Stimulated activated CD8-positive, alpha-beta memory T cell treated with anti-CD3 and anti-CD28 coated beads, Interleukin-15, amount 100 ng/mL, for 4 hours (primary cell): ENCODE measurements around the gene NELFB.

ENCODE experiments used
- DNase-seq, 2 donors: peaks; one replicate each; pipeline ENCODE4 v3.0.0-alpha.2; 2020; ENCODE audit warnings: low read depth in 2 of 2

Gene NELFB

DNA sequence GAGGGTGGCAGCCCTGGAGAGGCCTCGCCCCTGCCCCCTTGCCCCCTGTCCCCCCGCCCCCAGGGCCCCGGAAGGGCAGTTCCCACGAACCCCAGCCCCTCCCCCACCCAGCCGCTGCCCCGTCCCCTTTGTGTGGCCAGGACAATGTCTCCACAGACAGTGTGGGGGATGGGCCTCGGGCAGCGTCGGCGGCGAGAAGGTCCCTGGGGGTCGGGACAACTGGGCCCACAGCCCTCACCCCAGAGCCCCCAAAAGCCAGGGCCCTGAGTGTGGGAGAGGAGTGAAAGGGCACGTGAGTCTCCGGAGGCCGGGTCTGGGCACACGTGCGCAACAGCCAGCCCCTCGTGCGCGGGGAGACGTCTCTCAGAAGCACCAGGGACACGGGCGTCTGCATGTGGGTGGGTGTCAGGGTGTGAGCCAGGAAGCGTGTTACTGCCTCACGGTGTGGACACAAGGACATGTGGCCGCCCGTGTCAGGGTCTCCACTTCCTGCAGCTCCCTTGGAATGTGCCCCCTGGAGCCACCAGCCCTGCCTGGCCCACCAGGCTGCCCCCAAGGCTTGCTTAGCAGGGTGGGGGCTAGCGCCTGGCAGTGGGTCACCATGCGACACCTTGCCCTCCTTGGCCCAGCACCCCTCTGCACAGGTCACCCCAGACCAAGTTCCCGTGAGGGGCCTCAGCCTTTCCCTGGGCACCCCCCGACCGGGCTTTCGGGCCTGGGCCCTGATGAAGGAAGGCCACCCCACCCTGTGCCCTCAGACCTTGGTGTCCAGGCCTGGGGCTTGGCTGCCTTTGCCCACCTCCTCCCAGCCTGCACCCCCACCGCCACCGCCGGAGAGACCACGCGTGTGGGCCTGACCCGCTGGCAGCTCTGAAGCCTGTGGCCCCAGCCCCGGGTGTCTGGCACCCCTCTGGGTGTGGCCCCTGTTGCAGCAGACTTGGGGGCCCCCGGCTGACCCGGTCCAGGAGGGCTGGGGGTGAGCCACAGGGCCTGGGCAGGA, 59.7 kb downstream of the NELFB start:
- no peak for DNase-seq

- no peak for DNase-seq
Measured at GRCh38 chr9:137315581-137316011, 60.5 kb downstream of the NELFB start.

DNA sequence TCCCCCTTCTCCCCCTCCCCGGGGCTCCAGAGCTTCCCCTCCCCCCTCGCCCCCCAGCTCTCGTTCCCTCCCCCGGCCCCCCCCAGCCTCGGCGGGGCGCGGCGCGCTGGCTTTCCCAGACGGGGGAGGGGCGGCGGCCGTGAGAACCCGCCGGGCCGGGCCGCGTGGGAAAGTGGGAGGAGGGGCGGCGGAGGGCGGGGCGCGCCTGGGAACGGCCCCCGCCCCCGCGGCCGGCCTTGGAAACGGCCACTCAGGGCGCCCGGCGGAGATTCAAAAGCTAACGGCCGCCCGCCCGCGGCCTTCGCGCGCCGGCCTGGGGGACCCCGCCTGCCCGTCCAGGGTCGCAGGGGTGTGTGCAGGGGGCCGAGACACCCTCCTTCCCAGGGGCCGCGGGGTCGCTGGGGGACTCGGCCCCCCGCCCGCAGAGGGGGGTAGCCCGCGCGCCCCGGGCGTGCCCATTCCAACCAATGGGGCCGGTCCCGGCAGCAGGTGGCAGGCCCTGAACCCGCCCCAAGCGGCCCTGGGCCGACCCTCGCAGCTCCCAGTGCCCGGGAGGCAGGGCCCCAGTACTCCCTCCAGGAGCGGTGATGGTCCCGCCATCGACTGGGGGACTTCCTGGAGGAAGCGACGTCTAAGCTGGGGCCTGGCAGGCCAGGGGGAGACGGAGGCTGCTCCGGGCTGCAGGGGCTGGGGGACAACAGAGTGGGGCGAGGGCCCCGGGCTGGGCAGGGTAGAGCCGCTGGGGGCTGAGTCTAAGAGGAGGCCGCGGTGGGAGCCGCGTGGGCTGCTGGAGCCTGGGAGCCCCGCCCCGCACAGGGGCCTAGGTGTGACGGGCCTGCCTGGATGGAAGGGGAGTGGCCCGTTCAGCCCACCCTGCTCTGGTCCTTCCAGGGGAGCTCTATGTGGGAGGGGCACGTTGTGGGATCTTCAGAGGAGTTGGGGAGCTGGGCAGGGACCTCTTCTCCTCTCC, 61.2 kb downstream of the NELFB start:
- no peak for DNase-seq

DNA sequence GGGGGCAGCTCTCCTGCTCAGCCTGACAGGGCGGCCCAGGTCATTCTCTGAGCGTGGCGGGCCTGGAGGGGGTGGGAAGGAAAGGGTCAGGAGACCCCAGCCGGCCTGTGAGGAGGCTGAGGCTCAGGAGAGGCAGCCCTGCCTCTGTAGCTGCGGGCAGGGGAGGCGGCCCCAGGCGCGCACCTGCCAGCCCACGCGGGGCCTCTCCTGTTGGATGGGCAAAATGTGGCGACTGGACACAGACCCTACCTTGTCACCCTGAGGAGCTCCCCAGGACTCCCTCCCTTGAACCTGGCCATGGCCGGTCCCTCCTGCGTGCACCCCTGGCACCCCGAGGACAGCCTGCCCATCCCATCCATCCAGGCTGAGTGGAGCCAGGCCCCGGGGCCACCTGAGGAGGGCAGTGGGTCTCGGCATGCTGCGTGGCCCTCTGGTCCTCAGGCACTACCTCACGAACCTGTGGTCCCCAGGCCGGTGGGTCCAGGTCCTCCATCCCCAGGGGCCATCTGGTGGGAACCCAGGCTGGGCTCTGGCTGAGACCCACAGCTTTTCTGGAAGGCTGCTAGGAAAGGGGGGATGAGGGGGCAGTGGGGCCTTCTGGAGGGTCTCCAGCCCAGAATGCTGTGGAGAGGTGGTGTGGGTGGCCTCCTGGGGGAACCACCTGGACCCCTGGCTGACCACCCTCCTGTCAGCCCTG, 62.0 kb downstream of the NELFB start:
- no peak for DNase-seq

DNA sequence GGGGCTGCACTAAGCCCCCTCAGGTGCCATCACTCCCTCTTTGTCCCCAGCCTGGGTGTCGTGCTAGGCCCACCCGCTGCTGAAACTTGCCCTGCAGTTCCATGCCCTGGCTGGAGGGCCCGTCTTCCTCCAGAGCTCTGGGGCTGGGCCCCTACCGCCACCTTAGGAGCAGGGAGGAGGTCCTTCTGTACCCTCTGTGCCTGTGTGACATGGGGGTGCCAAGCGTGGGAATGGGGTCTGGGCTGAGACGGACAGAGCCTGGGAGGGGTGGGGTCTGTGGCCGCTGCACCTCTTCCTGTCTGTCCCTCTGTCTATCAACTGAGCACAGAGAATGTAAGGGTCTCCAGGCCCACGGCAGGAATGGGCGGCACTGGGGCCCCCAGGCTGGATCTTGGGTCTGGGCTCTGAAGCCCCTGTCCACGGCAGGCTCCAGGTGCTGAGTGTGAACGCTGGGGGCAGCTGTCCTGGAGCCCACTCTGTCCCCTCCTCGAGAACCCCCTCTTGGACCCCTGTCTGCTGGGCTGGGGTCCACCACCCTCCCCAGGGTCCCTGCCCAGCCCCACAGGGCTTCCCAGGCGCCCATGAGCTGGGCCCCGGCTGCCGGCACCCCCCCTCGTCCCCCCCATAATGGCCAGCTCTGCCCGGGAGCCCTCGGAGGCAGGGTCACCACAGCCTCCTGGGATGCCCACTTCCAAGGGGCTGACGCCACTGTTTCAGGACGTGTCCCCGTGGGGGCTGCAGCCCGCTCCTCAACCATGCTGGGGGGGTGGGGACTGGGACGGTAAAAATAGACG, 62.8 kb downstream of the NELFB start:
- no peak for DNase-seq

DNA sequence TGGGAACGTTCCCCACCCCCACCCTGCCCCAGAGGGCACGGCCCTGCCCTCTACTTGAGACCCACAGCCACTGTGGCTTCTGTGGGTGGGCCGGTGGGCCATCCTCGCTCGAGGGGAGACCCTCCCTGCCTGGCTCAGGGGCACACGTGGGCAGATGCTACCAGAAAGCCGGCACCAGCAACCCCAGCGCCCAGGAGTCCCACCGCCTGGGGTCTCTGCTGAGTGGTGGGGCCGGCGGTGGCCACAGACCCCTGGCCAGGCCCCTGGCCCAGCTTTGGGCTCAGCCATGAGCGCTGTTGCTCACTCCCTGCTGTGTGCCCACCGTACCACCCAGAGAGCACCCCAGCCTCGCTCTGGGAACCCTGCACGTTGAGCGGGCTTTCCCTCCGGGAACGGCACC, 63.5 kb downstream of the NELFB start:
- no peak for DNase-seq

- no peak for DNase-seq
Measured at GRCh38 chr9:137319011-137319738, 64.0 kb downstream of the NELFB start.

- DNase-seq: no peak
Measured at GRCh38 chr9:137319739-137320551, 64.8 kb downstream of the NELFB start.

DNA sequence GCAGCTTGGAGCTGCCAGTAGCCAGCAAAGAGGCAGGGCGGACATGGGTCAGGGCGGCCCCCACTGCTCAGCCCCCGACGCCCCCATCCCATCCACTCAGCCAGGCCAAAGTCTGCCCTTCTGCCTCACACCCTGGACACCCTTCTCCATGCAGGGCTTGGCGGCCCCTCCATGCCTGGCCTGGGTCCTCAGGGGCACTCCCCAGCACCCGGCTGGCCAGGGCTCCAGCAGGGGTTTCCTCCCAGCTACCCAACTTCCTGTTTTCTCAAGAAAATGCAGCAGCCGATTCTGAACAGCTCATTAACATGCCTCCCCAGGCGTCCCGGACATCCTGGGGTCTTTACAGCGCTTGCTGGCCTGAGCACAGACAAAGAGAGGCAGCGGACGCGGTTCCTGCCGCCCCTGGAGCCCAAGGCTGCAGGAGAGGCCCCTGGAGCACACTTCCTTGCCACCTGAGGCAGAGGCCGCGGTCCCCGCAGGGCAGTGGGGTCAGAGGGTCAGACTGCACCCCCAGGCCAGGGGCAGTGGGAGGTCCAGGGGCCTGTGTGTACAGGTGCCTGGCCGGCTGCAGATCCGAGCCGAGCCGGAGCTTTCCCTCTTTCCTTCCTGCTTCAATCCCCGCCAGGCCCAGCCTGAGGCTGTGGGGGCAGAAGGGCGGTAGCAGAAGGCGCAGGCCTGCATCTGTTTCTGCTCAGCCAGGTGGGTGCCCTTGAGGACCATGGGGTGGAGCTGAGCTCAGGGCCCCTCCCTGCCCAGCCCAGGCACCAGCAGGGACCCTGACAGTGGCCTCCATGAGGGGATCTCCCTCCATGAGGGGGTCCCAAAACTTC, 65.6 kb downstream of the NELFB start:
- no peak for DNase-seq

GRCh38 chr9:137321726-137322361, 66.7 kb downstream of the NELFB start:
- no peak for DNase-seq
